Neuronal stem cell (in vitro differentiated cells): Measurements from ENCODE around the gene CDK17.
"Not testable (repeated sequence)": the region's sequence is repeated elsewhere in the genome, so short reads cannot be mapped to it uniquely, and the experiment has no call there.

Source experiments
- DNase-seq: peaks from one replicate; pipeline ENCODE4 v3.0.0-alpha.2; 2013; ENCODE audit warnings: low spot score
- H2AFZ ChIP-seq: one replicate; pipeline ENCODE4 v1.6.1; 2013; ENCODE audit warnings: mild to moderate bottlenecking, low read length, inconsistent platforms
- H2AK5ac ChIP-seq: 2 replicates; pipeline ENCODE4 v1.6.1; 2013; ENCODE audit warnings: low read depth, mild to moderate bottlenecking, inconsistent platforms, low read length, moderate library complexity, mixed read lengths
- H2BK120ac ChIP-seq: 2 replicates; pipeline ENCODE4 v1.6.1; 2013; ENCODE audit warnings: low read depth, mild to moderate bottlenecking, inconsistent platforms, low read length, moderate library complexity, mixed read lengths
- H2BK12ac ChIP-seq: one replicate; pipeline ENCODE4 v1.6.1; 2013; ENCODE audit warnings: low read length, inconsistent platforms
- H2BK15ac ChIP-seq: 2 replicates; pipeline ENCODE4 v1.6.1; 2013; ENCODE audit warnings: mild to moderate bottlenecking, low read length, inconsistent platforms, mixed read lengths
- H2BK5ac ChIP-seq: one replicate; pipeline ENCODE4 v1.6.1; 2013; ENCODE audit warnings: inconsistent platforms, mild to moderate bottlenecking, low read length, moderate library complexity
- H3K14ac ChIP-seq: one replicate; pipeline ENCODE4 v1.6.1; 2013; ENCODE audit warnings: low read length, inconsistent platforms
- H3K18ac ChIP-seq: 2 replicates; pipeline ENCODE4 v1.6.1; 2013; ENCODE audit warnings: low read length, inconsistent platforms
- H3K23ac ChIP-seq: 2 replicates; pipeline ENCODE4 v1.6.1; 2013; ENCODE audit warnings: low read depth, mild to moderate bottlenecking, mixed read lengths, low read length, inconsistent platforms; ENCODE audit not compliant: poor library complexity
- H3K27ac ChIP-seq: replicated peaks from 3 replicates; pipeline ENCODE4 v1.5.1; 2013; ENCODE audit warnings: low read length, inconsistent platforms
- H3K27me3 ChIP-seq, 3 experiments: 2 replicates each; pipeline ENCODE4 v1.6.1; 2013; ENCODE audit warnings: low read length in 3 of 3, mild to moderate bottlenecking in 2 of 3, inconsistent platforms in 1 of 3, low read depth in 1 of 3, mixed read lengths in 1 of 3, moderate library complexity in 1 of 3; ENCODE audit not compliant: control insufficient read depth in 3 of 3, insufficient read depth in 3 of 3
- H3K36me3 ChIP-seq, 2 donors: replicated peaks in 1 of 2; 2 replicates each; pipeline ENCODE4 v1.6.1; 2013; ENCODE audit warnings: low read length in 2 of 2; ENCODE audit not compliant: control insufficient read depth in 2 of 2, insufficient read depth in 2 of 2
- H3K4ac ChIP-seq: 2 replicates; pipeline ENCODE4 v1.6.1; 2013; ENCODE audit warnings: inconsistent platforms, mild to moderate bottlenecking, low read length, moderate library complexity
- H3K4me1 ChIP-seq, 2 donors: 1 replicate in 1 of 2; 2 replicates in 1 of 2; pipeline ENCODE4 v1.6.1; 2013; ENCODE audit warnings: low read length in 2 of 2, low read depth in 1 of 2; ENCODE audit not compliant: control insufficient read depth in 2 of 2, insufficient read depth in 1 of 2
- H3K4me2 ChIP-seq: one replicate; pipeline ENCODE4 v1.6.1; 2013; ENCODE audit warnings: mild to moderate bottlenecking, low read length, inconsistent platforms; ENCODE audit not compliant: insufficient read depth, poor library complexity, severe bottlenecking
- H3K4me3 ChIP-seq, 2 donors: 2 replicates each; pipeline ENCODE4 v1.5.1; 2013; ENCODE audit warnings: low read length in 2 of 2, mild to moderate bottlenecking in 2 of 2, inconsistent platforms in 1 of 2, moderate library complexity in 1 of 2
- H3K79me1 ChIP-seq: one replicate; pipeline ENCODE4 v1.6.1; 2013; ENCODE audit warnings: low read depth, mild to moderate bottlenecking, inconsistent platforms, low read length, moderate library complexity
- H3K9ac ChIP-seq: one replicate; pipeline ENCODE4 v1.6.1; 2013; ENCODE audit warnings: mild to moderate bottlenecking, low read depth, low read length, inconsistent platforms; ENCODE audit not compliant: poor library complexity
- H3K9me3 ChIP-seq, 2 donors: replicated peaks in 1 of 2; 2 replicates each; pipeline versions ENCODE3 to v1.6.1; 2013; ENCODE audit warnings: low read length in 2 of 2, mild to moderate bottlenecking in 2 of 2, inconsistent platforms in 1 of 2, low read depth in 1 of 2, mixed read lengths in 1 of 2, moderate library complexity in 1 of 2; ENCODE audit not compliant: control insufficient read depth in 2 of 2, insufficient read depth in 1 of 2
- H4K8ac ChIP-seq: one replicate; pipeline ENCODE4 v1.6.1; 2013; ENCODE audit warnings: low read depth, mild to moderate bottlenecking, inconsistent platforms, low read length, moderate library complexity
- H4K91ac ChIP-seq: one replicate; pipeline ENCODE4 v1.6.1; 2013; ENCODE audit warnings: low read length, low read depth, mild to moderate bottlenecking, inconsistent platforms; ENCODE audit not compliant: poor library complexity
- WGBS, 2 donors: extraction: QIAGEN DNeasy Blood & Tissue Kit; methylation state at CpG; one replicate each; pipeline ENCODE4 v1.1.7; 2013; ENCODE audit warnings: missing lambda C conversion rate in 2 of 2, mixed read lengths in 1 of 2; ENCODE audit not compliant: insufficient read length in 2 of 2, insufficient replicate concordance in 1 of 2; ENCODE audit errors: extremely low coverage in 2 of 2; 5-methylcytosine and 5-hydroxymethylcytosine counted together

CDK17 gene

GRCh38 chr12:96412431-96412830 is 12.2 kb upstream of the CDK17 start:
- Histone ChIP-seq H3K23ac (no peak overlapping the region), H3K27me3 (no peaks in the 10 kb centered on the region), H3K4me2 (no peak overlapping the region), H3K9me3 (no peaks in the 10 kb centered on the region), H3K4me3 (no peak overlapping the region), H3K9ac (no peak overlapping the region), H3K4me1 (no peaks in the 10 kb centered on the region), H2AFZ (no peak overlapping the region), H2AK5ac (no peak overlapping the region), H4K91ac (no peak overlapping the region), H2BK120ac (no peak overlapping the region), H3K4ac (no peak overlapping the region), H3K27ac (no peak overlapping the region), H3K36me3 (no peaks in the 10 kb centered on the region), H3K18ac (no peak overlapping the region), H2BK5ac (no peak overlapping the region), H3K79me1 (no peaks in the 10 kb centered on the region), H2BK12ac (no peak overlapping the region), H2BK15ac (no peak overlapping the region), H3K14ac (no peak overlapping the region), H4K8ac (no peak overlapping the region)
- no peak for DNase-seq

DNA sequence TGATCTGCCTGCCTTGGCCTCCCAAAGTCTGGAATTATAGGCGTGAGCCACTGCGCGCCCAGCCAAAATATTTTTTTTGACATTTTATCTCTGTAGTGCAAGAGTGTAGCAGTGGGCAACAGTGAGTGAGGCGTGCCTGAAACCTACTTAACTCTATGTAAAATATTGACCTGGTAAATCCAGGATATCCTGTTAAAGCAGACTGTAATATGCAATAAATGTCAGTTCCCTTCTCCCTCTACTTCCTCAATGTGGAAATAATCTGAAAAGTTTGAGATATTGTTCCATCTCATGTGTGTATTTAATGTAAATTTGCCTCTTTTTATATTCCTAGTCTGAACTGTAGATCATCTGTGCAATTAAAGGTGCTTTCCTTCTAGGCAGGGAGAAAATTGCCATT is 9.5 kb upstream of the CDK17 start:
- no peak overlapping the region for H4K8ac ChIP-seq
- no peaks in the 10 kb centered on the region for H3K4me1 ChIP-seq
- H2BK12ac ChIP-seq = no peak overlapping the region
- H3K27ac ChIP-seq = no peak overlapping the region
- H3K36me3 ChIP-seq = no peaks in the 10 kb centered on the region
- no peak overlapping the region for H2AK5ac ChIP-seq
- no peak overlapping the region for H3K23ac ChIP-seq
- H3K4me3 ChIP-seq = no peak overlapping the region
- no peak overlapping the region for H3K4ac ChIP-seq
- no CpG with 5 or more reads among the region's 4 CpGs for WGBS, 2 donors
- H2BK120ac ChIP-seq = no peak overlapping the region
- no peak overlapping the region for H3K9ac ChIP-seq
- H2BK15ac ChIP-seq = no peak overlapping the region
- no peak for DNase-seq
- no peak overlapping the region for H2AFZ ChIP-seq
- no peak overlapping the region for H4K91ac ChIP-seq
- no peak overlapping the region for H3K4me2 ChIP-seq
- no peak overlapping the region for H2BK5ac ChIP-seq
- no peaks in the 10 kb centered on the region for H3K9me3 ChIP-seq
- no peaks in the 10 kb centered on the region for H3K79me1 ChIP-seq
- no peak overlapping the region for H3K14ac ChIP-seq
- H3K27me3 ChIP-seq = no peaks in the 10 kb centered on the region
- H3K18ac ChIP-seq = no peak overlapping the region

- H3K36me3 ChIP-seq = no peaks in the 10 kb centered on the region
- no peak overlapping the region for H2BK12ac ChIP-seq
- no peak overlapping the region for H2BK5ac ChIP-seq
- H4K8ac ChIP-seq = no peak overlapping the region
- H3K27ac ChIP-seq = no peak overlapping the region
- no peak overlapping the region for H3K14ac ChIP-seq
- H2AK5ac ChIP-seq = no peak overlapping the region
- H2BK15ac ChIP-seq = no peak overlapping the region
- H2AFZ ChIP-seq = no peak overlapping the region
- H3K4me1 ChIP-seq = no peaks in the 10 kb centered on the region
- no peak overlapping the region for H3K4ac ChIP-seq
- no peaks in the 10 kb centered on the region for H3K27me3 ChIP-seq
- no peak overlapping the region for H2BK120ac ChIP-seq
- H3K18ac ChIP-seq = no peak overlapping the region
- no peaks in the 10 kb centered on the region for H3K9me3 ChIP-seq
- no peak overlapping the region for H3K4me3 ChIP-seq
- H3K9ac ChIP-seq = no peak overlapping the region
- no peak overlapping the region for H4K91ac ChIP-seq
- H3K4me2 ChIP-seq = no peak overlapping the region
- no peak overlapping the region for H3K23ac ChIP-seq
- H3K79me1 ChIP-seq = no peaks in the 10 kb centered on the region
- no peak for DNase-seq
- WGBS, 2 donors = no CpG with 5 or more reads among the region's 3 CpGs
Measured at GRCh38 chr12:96408993-96409392, 8.8 kb upstream of the CDK17 start.

DNA sequence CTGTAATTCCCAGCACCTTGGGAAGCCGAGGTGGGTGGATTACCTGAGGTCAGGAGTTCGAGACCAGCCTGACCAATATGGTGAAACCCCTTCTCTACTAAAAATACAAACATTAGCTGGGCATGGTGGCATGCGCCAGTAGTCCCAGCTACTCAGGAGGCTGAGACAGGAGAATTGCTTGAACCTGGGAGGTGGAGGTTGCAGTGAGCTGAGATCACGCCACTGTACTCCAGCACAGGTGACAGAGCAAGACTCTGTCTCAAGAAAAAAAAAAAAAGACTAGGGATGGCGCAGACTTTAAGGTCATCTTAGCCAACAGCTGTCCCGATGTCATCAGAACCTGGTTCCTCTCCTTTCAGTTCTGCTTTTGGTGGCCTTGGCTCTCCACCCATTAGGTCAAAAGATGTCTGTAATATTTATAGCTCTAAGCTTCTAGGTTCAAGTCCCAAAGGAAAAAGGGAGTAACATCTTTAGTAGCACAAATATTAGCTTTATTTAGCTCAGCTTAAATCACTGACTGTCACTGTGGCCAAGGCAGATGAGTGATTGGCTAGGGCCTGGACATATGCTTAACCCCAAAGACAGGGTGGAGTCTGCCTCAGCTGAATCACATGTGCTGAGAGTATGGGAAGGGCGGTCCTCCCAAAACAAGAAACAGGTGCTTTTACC is 7.3 kb upstream of the CDK17 start:
- WGBS, 2 donors = no CpG with 5 or more reads among the region's 7 CpGs
- H2BK12ac ChIP-seq, H3K36me3 ChIP-seq, H3K9ac ChIP-seq, H3K23ac ChIP-seq, H2AFZ ChIP-seq, H4K8ac ChIP-seq, H3K14ac ChIP-seq, H2BK120ac ChIP-seq, H3K18ac ChIP-seq, H2BK5ac ChIP-seq, H2BK15ac ChIP-seq, H3K4ac ChIP-seq, H3K4me3 ChIP-seq, H3K27me3 ChIP-seq, H3K9me3 ChIP-seq, H3K79me1 ChIP-seq, H4K91ac ChIP-seq, H3K4me1 ChIP-seq, H2AK5ac ChIP-seq, DNase-seq, H3K27ac ChIP-seq, H3K4me2 ChIP-seq: not testable (repeated sequence)
